B cell (primary cell): ENCODE data around the gene PDAP1.

ENCODE experiments used
- EZH2 ChIP-seq: IDR thresholded peaks from 2 replicates; pipeline ENCODE4 v1.6.1; 2012; ENCODE audit warnings: borderline replicate concordance, low read depth, mild to moderate bottlenecking, moderate library complexity, low read length; ENCODE audit not compliant: insufficient read depth, poor library complexity, severe bottlenecking
- TF ChIP-seq, protein P1 (sequence below): fragments of 200-600 bp; IDR thresholded peaks from one replicate; pipeline ENCODE4 v1.8.0; 2022; ENCODE audit warnings: antibody characterized with exemption, mild to moderate bottlenecking

DNA sequence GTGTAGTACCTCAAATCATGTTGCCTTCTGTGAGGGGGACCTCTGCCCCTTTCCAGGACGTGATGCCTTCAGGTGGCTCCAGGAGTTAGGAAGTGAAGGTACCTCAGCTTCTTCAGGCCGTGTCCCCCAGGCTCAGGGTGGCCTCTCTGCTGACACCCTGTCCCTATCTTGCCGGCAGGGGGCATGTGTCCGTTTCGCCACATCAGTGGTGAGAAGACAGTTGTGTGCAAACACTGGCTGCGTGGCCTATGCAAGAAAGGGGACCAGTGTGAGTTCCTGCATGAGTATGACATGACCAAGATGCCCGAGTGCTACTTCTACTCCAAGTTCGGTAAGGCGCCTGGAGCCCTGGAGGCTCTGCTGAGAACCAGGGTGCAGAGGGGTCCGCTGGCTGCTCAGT is 39.5 kb upstream of the PDAP1 start:
- TF ChIP-seq, protein P1, sequence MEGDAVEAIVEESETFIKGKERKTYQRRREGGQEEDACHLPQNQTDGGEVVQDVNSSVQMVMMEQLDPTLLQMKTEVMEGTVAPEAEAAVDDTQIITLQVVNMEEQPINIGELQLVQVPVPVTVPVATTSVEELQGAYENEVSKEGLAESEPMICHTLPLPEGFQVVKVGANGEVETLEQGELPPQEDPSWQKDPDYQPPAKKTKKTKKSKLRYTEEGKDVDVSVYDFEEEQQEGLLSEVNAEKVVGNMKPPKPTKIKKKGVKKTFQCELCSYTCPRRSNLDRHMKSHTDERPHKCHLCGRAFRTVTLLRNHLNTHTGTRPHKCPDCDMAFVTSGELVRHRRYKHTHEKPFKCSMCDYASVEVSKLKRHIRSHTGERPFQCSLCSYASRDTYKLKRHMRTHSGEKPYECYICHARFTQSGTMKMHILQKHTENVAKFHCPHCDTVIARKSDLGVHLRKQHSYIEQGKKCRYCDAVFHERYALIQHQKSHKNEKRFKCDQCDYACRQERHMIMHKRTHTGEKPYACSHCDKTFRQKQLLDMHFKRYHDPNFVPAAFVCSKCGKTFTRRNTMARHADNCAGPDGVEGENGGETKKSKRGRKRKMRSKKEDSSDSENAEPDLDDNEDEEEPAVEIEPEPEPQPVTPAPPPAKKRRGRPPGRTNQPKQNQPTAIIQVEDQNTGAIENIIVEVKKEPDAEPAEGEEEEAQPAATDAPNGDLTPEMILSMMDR, result no peak
- no peak for TF ChIP-seq EZH2
